ENCODE data around the gene TCERG1L.
"Not testable (repeated sequence)": the region's sequence is repeated elsewhere in the genome, so short reads cannot be mapped to it uniquely, and the experiment has no call there.

TCERG1L gene

DNA sequence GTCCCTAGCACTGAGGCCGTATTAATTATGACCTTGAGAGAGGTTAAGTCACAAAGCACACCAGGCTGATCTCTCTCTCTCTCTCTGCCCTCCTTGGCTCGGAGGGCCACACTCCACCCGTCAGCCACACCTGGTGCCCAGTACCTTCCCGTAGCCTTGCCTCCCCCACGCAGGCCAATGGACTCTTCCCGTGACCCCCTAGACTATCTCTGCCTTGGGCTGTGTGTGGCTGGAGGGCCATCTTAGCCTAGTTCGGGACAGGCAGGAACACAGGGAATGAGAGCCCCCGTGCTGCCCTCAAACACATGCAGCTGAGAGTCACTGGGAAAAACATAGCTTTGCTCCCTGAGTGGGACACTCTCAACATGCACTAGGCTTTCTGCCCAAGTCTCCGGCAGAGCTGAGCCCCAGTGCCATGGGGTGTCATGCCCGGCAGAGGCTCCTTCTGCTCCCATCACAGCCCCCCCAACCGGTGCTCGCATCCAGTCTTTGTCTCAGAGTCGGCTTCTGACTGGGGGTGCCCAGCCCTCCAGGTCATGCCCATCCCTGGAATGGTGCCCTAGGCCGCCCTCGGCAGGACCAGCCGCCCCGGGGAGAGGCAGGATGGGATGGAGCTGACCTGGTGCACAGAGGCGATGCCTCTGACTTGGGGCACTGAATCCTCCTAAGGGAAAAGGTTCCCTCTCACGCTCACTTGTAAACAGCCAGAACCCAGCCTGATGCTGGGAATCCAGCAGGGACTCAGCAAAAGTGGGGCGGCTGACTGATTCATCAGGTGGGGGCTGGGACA, 63.0 kb downstream of the TCERG1L start:
- DNase-seq (ENCODE audit: low spot score), result no peak

DNA sequence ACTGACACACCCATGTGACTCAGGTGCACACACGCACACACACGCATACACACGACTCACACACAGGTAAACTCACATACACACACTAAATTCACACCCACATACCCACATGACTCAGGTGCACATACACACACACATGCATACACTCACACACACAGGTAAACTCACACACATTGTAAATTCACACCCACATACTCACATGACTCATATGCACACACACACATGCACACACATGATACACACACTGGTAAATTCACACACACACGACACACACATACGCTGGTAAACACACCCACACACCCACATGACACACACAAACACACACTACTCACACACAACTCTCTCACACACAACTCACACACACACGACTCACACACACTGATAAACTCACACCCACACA, 63.6 kb downstream of the TCERG1L start:
- no peak for DNase-seq (ENCODE audit: low spot score)

- no peak for DNase-seq (ENCODE audit: low spot score)
Observed at GRCh38 chr10:131246775-131247174, 64.7 kb downstream of the TCERG1L start.

DNA sequence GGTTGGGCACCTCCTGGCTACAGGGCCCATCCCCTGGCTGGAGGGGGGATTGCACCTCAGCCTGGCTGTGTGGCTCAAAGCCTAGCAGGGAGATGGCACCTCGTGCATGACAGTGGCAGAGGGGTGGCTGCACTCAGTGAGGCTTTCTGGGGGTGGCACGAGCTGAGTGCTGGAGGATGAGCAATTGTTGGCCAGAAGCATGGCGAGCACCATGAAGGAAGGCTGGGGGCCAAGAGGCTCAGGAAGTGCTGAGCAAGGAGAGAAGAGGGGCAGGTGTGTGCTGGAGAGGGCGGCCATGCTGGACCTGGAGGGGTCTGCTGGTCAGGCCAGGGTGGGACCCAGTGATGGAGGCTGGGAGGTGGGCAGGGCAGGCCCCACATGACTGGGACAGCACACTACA, 65.4 kb downstream of the TCERG1L start:
- DNase-seq (ENCODE audit: low spot score), result no peak

- no peak for DNase-seq (ENCODE audit: low spot score)
Observed at GRCh38 chr10:131245475-131246059, 66.0 kb downstream of the TCERG1L start.

GRCh38 chr10:131244836-131245235, 66.7 kb downstream of the TCERG1L start:
- no peak for DNase-seq (ENCODE audit: low spot score)

DNA sequence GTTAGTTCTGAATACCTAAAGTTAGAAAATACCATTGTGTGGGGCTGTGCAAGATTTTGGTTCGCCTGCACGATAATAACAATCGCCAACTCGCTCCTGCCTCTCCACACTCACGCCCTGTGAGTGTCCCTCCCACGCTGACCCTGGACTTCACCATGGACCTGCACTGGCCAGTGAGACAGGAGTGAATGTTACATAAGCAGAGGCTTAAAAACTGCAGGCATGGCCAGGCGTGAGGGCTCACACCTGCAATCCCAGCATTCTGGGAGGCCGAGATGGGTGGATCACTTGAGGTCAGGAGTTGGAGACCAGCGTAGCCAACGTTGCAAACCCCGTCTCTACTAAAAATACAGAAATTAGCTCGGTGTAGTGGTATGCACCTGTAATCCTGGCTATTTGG, 68.4 kb downstream of the TCERG1L start:
- no peak for DNase-seq (ENCODE audit: low spot score)

- no peak for DNase-seq (ENCODE audit: low spot score)
Observed at GRCh38 chr10:131242007-131242406, 69.5 kb downstream of the TCERG1L start.

GRCh38 chr10:131240691-131241090, 70.8 kb downstream of the TCERG1L start:
- DNase-seq (ENCODE audit: low spot score), result no peak

- no peak for DNase-seq (ENCODE audit: low spot score)
Observed at GRCh38 chr10:131239926-131240325, 71.6 kb downstream of the TCERG1L start.

- DNase-seq (ENCODE audit: low spot score), result no peak
Observed at GRCh38 chr10:131239450-131239849, 72.1 kb downstream of the TCERG1L start.

DNA sequence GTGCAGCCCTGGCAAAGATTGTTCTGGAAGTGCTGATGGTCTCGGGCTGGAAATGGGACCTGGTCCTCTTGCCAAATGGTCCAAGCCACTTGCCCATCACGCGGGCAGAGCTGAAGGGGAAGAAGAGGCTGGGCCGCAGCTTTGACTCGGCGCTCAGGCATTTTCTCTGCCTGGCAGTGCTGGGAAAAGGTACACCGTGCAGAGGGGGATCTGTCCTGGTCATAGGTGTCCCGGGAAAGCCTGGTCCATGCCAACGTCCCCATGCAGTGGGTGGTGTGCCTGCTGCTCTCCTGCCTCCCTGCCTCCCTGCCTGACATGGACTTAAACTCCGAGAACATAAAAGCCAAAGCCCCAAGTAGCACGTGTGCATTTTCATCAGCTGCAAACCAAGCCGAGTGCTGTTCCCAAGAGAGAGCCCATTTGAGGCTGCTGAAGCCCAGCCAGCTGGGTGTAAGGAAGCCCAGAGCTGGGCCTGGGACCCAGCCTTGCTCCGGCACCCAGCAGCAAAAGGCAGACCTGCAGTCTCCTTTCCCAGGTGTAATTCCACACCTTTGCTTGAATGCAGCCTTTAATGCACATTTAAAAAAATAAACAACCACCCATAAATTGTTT, 72.7 kb downstream of the TCERG1L start:
- no peak for DNase-seq (ENCODE audit: low spot score)

DNA sequence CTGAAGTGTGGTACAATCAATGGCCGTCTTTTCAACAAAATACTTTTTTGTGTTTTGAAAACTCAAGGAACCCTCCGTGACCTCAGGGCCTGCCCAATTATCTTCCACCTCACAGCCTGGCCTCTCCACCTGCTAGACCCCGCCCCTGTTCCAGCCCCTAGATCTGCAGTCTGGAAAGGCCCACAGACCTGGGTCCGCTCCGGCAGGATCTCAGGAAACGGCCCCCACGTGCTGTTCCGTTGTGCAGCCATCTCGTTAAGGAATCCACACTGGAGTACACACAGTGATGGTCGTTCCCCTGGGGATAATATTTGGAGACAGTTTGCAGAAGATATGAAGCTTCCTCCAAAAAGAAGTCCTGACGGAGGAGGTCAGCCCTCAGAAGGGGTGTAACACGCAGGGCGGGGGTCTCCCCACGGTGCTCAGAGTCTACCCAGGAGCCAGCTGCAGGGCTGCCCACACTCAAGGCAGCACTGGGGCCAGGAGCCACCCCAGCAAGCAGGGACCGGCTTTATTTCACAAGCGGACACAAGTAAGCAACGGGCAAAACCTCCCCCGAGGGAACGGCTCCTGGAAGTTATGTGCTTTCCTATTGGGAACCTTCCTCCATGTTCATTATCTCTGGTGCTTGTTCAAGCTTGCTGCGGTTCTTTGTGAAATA, 73.4 kb downstream of the TCERG1L start:
- no peak for DNase-seq (ENCODE audit: low spot score)

DNA sequence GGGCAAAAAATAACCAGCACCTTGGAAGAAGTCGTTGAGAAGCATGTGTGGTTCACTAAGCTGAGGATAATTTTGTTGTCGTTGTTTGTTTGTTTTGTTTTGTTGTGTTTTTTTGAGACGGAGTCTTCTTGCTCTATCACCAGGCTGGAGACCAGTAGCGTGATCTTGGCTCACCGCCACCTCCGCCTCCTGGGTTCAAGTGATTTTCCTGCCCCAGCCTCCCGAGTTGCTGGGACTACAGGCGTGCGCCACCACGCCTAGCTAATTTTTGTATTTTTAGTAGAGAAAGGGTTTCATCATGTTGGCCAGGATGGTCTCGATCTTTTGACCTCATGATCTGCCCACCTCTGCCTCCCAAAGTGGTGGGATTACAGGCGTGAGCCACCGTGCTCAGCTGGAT, 76.9 kb downstream of the TCERG1L start:
- not testable (repeated sequence) for DNase-seq (ENCODE audit: low spot score)

GRCh38 chr10:131233611-131234258, 77.8 kb downstream of the TCERG1L start:
- no peak for DNase-seq (ENCODE audit: low spot score)

GRCh38 chr10:131231965-131232541, 79.5 kb downstream of the TCERG1L start:
- DNase-seq (ENCODE audit: low spot score), result no peak

DNA sequence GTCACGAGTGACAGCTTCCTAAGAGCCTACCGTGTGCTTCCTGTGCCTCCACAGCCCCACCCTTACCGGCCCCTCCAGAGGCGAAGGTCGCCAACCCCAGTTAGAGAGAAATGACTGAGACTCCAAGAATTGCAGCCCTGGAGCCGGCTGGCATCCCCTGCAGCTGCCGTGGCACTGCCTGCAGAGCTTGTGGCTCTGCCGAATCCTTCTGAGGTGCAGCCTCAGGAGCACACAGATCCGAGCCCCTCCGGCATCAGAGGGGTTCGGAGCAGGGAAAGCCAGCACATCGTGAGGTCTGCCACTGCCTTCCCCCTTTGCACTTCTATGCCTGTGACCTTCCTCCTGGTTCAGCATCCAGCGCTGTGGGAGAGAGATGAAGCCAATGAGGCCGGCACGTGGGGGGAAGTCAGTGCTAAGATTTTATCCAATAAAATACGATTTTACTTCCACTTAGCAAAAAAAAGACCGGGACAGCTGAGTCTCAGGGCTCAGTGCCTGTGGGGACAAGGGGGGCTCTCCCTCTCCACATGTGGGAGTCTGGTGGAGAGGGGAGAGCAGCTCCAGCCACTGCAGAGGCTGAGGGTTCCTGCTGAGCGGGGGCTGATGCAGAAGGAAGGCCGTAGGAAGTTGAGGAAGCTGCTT, 80.1 kb downstream of the TCERG1L start:
- DNase-seq (ENCODE audit: low spot score), result no peak

DNA sequence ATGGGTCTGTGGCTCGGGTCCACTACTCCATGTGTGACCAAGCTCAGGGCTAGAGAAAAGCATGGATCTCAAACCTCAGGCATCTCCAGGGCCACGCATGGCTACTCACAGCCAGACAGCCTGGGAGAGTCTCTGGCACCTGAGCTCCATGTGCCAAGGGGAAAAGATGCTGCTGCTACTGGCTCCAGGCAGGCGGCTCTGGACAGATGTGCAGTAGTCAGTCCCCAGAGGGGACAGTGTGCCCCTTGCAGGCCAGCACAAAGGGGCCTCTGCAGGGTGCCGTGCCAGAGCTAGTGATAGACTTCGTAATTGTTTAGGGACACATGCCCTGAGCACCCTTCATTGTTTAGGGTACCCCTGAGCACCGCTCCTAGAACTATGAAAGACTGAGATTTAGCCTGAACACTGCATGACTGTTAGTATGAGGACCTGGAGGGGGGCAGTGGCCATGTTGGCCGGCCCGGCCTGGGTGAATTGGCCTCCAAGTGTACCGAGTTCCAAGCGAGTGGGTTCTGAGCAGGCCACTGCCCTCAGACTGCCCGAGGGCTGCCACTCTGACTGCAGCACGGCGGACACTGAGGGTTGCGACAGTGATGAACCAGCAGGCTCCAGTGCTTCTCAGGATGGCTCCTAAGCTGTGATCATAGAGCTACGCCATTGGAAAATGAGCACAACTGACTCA, 80.7 kb downstream of the TCERG1L start:
- DNase-seq (ENCODE audit: low spot score), result no peak

- DNase-seq (ENCODE audit: low spot score), result no peak
Observed at GRCh38 chr10:131230166-131230565, 81.4 kb downstream of the TCERG1L start.

GRCh38 chr10:131227163-131227740, 84.3 kb downstream of the TCERG1L start:
- DNase-seq (ENCODE audit: low spot score), result no peak
